ENCODE data around the gene NXNL1. TPM values are rescaled to one million over a fixed set of nuclear protein-coding genes. Genes with fewer than 3 reads are reported as not detected.
A peak's percentile ranks its signal among the peaks of the same experiment; 100 is the strongest.

NXNL1 gene
- total and polyA plus RNA-seq, 2 of the 13 experiments (the other 11 are each of a cell fraction or from before 2014, with no cell fraction given), result not detected

DNA sequence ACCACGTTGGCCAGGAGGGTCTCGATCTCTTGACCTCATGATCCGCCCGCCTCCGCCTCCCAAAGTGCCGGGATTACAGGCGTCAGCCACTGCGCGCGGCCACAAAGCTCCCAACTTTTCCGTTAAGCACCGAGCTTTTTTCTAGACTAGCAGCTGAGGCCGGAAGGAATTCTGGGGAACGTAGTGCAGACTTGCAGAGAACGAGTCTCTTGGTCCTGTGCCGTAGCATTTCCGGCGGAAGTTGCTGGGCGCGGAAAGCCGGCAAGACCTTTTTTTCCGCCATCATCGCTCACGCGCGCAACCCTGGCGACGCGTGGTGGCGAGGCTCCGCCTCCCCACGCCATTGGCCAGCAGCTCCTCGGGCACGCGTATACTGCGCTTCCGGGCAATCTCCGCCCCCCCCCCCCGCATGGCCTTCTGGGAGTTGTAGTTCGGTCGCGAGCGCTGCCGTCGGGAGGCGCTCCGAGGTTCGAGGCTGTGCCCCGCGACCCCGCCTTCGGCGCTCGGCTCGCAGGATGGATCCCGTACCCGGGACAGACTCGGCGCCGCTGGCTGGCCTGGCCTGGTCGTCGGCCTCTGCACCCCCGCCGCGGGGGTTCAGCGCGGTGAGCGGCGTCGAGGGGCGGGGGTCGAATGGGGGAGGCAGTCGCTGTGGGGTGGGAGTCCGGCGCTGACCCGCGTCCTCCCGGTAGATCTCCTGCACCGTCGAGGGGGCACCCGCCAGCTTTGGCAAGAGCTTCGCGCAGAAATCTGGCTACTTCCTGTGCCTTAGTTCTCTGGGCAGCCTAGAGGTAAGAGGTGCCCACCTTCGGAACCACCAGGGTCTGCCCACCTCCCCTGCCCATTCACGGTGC lies 40.9 kb downstream of the NXNL1 start, which contains the start of gene MVB12A (continued):
- TF ChIP-seq ZNF878 (CRISPR knock-in tag; IDR thresholded peaks at IDR 0.05), result no peak
- no peak for TF ChIP-seq TCF7L2 (IDR thresholded peaks at IDR 0.05; ENCODE audit: low read depth, low read length)
- TF ChIP-seq SP5 (CRISPR knock-in tag; IDR thresholded peaks at IDR 0.05; ENCODE audit: borderline replicate concordance, low read depth), result no peak
- no peak for TF ChIP-seq ZNF577 (CRISPR knock-in tag; IDR thresholded peaks at IDR 0.05; ENCODE audit: borderline replicate concordance, low read depth)
- TF ChIP-seq ZNF121 (CRISPR knock-in tag; IDR thresholded peaks at IDR 0.05), result 0 out of 2 replicates have a peak, but pooled peaks have one; percentile 21
- TF ChIP-seq KLF13 (CRISPR knock-in tag; IDR thresholded peaks at IDR 0.05), result no peak
- TF ChIP-seq ZFYVE20 (CRISPR knock-in tag; IDR thresholded peaks at IDR 0.05; ENCODE audit: borderline replicate concordance, low read depth), result no peak
- peak; percentile 62; the same call in 1 of the 2 replicates for TF ChIP-seq ZNF350 (CRISPR knock-in tag; IDR thresholded peaks at IDR 0.05; ENCODE audit: borderline replicate concordance, low read depth)
- peak; percentile 99 for TF ChIP-seq GABPB1 (CRISPR knock-in tag; IDR thresholded peaks at IDR 0.05)
- TF ChIP-seq KLF9 (CRISPR knock-in tag; IDR thresholded peaks at IDR 0.05; ENCODE audit: low read depth), result no peak
- TF ChIP-seq HDAC2 (CRISPR knock-in tag; IDR thresholded peaks at IDR 0.05), result peak; percentile 46; the same call in 1 of the 2 replicates
- TF ChIP-seq ZNF776 (CRISPR knock-in tag; IDR thresholded peaks at IDR 0.05), result 0 out of 2 replicates have a peak, but pooled peaks have one; percentile 63
- peak; percentile 89; the same call in 1 of the 2 replicates for TF ChIP-seq RFXAP (CRISPR knock-in tag; IDR thresholded peaks at IDR 0.05; ENCODE audit: borderline replicate concordance)
- TF ChIP-seq AKAP8 (CRISPR knock-in tag; IDR thresholded peaks at IDR 0.05), result peak; percentile 79
- TF ChIP-seq, protein P1, sequence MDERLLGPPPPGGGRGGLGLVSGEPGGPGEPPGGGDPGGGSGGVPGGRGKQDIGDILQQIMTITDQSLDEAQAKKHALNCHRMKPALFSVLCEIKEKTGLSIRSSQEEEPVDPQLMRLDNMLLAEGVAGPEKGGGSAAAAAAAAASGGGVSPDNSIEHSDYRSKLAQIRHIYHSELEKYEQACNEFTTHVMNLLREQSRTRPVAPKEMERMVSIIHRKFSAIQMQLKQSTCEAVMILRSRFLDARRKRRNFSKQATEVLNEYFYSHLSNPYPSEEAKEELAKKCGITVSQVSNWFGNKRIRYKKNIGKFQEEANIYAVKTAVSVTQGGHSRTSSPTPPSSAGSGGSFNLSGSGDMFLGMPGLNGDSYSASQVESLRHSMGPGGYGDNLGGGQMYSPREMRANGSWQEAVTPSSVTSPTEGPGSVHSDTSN (CRISPR knock-in tag; IDR thresholded peaks at IDR 0.05), result no peak
- TF ChIP-seq, protein P2, sequence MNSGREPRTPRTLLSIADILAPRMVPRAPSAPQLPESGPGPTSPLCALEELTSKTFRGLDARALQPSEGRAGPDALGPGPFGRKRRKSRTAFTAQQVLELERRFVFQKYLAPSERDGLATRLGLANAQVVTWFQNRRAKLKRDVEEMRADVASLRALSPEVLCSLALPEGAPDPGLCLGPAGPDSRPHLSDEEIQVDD (CRISPR knock-in tag; IDR thresholded peaks at IDR 0.05; ENCODE audit: borderline replicate concordance), result no peak
- no peak for TF ChIP-seq TMF1 (CRISPR knock-in tag; IDR thresholded peaks at IDR 0.05; ENCODE audit: low read depth)
- TF ChIP-seq KAT7 (CRISPR knock-in tag; IDR thresholded peaks at IDR 0.05; ENCODE audit: borderline replicate concordance), result no peak
- TF ChIP-seq HNF4G (IDR thresholded peaks at IDR 0.05; ENCODE audit: borderline replicate concordance, low read depth, low read length), result no peak
- no peak for TF ChIP-seq HNF4G (CRISPR knock-in tag; IDR thresholded peaks at IDR 0.05; ENCODE audit: borderline replicate concordance, low read depth)
- TF ChIP-seq, protein P3, sequence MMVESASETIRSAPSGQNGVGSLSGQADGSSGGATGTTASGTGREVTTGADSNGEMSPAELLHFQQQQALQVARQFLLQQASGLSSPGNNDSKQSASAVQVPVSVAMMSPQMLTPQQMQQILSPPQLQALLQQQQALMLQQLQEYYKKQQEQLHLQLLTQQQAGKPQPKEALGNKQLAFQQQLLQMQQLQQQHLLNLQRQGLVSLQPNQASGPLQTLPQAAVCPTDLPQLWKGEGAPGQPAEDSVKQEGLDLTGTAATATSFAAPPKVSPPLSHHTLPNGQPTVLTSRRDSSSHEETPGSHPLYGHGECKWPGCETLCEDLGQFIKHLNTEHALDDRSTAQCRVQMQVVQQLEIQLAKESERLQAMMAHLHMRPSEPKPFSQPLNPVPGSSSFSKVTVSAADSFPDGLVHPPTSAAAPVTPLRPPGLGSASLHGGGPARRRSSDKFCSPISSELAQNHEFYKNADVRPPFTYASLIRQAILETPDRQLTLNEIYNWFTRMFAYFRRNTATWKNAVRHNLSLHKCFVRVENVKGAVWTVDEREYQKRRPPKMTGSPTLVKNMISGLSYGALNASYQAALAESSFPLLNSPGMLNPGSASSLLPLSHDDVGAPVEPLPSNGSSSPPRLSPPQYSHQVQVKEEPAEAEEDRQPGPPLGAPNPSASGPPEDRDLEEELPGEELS (CRISPR knock-in tag; IDR thresholded peaks at IDR 0.05), result no peak
- no peak for TF ChIP-seq CC2D1A (CRISPR knock-in tag; IDR thresholded peaks at IDR 0.05)
- no peak for TF ChIP-seq NFKBIZ (CRISPR knock-in tag; IDR thresholded peaks at IDR 0.05)
- 0 out of 2 replicates have a peak, but pooled peaks have one; percentile 72 for TF ChIP-seq ZNF124 (CRISPR knock-in tag; IDR thresholded peaks at IDR 0.05)
- TF ChIP-seq ZNF891 (CRISPR knock-in tag; IDR thresholded peaks at IDR 0.05), result no peak
- no peak for TF ChIP-seq ZBTB1 (CRISPR knock-in tag; IDR thresholded peaks at IDR 0.05; ENCODE audit: borderline replicate concordance)

Measured in HepG2 (cell line).